VCaP (cell line): Measurements from ENCODE around the gene SOCS3.

Source experiments
- H3K27ac ChIP-seq: fragments of 450-650 bp; 2 replicates; pipeline ENCODE4 v1.5.1; 2017
- TF ChIP-seq, protein P1 (sequence below): fragments of 450-650 bp; conservative IDR thresholded peaks from 2 replicates; pipeline ENCODE4 v1.5.1; 2017; ENCODE audit warnings: mild to moderate bottlenecking, moderate library complexity

Gene SOCS3

DNA sequence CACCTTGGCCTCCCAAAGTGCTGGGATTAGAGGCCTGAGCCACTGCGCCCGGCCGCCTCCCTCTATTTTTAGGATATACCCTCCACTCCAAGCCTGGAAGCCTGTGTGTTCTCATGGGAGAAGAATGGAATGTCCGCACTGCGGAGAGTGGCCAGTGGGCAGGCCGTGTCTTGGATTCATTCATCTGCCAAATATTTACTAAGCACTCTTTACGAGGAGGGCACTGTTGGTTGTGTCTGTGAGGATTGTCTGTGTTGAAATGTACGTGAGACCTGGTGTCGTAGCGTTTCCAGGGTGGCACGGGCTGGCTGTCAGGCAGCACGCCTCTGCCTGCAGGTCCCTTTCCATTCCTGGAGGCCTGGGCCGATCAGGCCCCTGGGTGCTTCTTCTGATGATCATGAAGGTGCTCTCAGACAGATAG is 37.8 kb upstream of the SOCS3 start:
- peak overlapping the region; percentile 54 for H3K27ac ChIP-seq
- TF ChIP-seq, protein P1, sequence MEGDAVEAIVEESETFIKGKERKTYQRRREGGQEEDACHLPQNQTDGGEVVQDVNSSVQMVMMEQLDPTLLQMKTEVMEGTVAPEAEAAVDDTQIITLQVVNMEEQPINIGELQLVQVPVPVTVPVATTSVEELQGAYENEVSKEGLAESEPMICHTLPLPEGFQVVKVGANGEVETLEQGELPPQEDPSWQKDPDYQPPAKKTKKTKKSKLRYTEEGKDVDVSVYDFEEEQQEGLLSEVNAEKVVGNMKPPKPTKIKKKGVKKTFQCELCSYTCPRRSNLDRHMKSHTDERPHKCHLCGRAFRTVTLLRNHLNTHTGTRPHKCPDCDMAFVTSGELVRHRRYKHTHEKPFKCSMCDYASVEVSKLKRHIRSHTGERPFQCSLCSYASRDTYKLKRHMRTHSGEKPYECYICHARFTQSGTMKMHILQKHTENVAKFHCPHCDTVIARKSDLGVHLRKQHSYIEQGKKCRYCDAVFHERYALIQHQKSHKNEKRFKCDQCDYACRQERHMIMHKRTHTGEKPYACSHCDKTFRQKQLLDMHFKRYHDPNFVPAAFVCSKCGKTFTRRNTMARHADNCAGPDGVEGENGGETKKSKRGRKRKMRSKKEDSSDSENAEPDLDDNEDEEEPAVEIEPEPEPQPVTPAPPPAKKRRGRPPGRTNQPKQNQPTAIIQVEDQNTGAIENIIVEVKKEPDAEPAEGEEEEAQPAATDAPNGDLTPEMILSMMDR = no peak

DNA sequence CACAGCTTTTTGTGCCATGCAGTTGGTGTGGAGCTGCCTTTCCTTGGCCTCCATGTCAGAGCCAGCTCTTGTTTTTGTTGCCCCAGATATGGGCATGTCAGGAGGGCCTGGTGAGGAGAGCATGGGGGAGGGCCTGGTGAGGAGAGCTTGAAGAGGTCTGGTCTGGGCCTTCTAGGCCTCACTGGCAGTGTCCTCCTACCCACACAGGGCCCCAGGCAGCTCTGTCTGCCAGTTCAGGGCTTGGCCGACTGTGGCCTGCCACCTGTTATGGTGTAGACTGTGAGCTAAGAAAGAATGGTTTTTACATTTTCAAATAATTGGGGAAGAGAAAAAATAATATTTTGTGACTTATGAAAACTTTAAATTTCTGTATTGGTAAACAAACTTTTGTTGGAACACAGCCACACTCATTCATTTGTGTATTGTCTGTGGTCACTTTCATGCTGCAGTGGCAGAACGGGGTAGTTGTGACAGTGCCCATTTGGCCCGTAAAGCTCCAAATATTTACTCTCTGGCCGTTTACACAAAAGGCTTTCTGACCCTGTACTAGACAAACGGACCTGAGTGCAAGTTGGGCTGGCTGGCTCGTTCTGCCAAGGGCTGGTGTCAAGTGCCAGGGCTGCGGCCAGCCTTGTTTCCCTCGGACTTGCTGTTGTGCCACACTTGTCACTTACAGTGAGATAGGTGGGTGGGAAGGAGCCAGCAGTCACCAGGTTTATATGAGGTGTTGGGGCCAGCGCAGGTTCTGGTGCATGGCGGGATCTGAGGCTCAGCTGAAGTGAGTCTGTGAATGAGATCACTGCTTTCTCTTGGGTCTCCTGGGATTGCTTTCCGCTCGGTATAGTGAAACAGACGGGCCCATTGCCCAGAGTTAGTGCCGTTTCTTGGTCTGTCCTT is 36.8 kb upstream of the SOCS3 start:
- H3K27ac ChIP-seq = peak overlapping the region; percentile 54
- TF ChIP-seq, protein P1 = no peak

DNA sequence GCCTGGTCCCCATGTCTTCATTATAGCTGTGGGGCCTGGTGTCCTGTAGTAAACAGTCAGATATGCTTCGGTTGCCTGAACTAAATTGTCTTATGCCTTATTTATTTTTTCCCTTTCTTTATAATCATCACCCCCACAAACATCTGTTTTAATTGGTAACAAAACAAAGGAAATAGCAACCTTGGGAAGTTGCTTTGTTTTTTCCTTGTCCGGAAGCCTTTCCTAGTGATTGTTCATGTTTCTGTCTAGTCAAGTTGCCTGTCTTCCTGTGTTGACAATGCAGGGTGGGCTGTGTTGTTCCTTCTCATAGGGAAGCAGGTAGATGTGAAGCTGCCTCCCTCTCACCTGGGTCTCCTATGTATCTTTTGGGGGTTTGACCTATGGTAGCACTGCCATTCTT is 35.3 kb upstream of the SOCS3 start:
- TF ChIP-seq, protein P1 = no peak
- 0 out of 2 replicates have a peak overlapping the region, but pooled peaks have one; percentile 16 for H3K27ac ChIP-seq

DNA sequence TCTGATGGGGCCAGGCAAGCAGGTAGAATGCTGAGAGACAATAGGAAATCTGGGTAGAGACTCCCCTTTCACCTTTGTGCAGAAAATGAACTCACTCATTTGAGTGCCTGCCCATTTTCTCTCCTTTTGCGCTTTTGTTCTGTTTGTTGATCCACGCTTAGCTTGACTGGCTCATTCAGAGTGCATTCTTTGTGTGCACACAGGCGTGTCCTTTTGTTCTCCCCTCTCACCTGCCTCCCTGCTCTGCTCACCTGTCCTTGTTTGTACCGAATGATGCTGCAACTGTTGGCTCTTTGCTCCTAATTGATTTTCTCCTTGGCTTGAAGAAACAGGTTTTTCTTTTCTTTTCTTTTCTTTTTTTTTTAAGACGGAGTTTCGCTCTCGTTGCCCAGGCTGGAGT is 34.3 kb upstream of the SOCS3 start:
- H3K27ac ChIP-seq = 0 out of 2 replicates have a peak overlapping the region, but pooled peaks have one; percentile 16
- TF ChIP-seq, protein P1 = no peak

DNA sequence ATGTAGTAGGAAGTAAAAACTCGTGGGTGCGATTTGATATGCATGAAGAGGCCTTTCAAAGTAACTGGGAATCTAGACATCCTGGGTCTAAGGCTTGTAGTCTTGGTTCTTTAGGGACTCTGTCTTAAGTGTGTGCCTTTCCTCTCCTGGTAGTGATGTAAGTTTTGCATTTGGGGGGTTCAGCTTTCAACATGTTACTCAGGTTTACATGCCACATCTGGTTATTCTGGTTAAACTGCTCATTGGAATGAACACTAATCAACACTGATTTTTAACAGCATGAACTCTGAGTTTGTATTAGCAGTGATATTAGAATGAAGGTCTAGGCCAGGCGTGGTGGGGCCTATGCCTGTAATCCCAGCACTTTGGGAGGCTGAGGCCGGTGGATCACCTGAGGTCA is 33.7 kb upstream of the SOCS3 start:
- H3K27ac ChIP-seq = 0 out of 2 replicates have a peak overlapping the region, but pooled peaks have one; percentile 16
- TF ChIP-seq, protein P1 = no peak

DNA sequence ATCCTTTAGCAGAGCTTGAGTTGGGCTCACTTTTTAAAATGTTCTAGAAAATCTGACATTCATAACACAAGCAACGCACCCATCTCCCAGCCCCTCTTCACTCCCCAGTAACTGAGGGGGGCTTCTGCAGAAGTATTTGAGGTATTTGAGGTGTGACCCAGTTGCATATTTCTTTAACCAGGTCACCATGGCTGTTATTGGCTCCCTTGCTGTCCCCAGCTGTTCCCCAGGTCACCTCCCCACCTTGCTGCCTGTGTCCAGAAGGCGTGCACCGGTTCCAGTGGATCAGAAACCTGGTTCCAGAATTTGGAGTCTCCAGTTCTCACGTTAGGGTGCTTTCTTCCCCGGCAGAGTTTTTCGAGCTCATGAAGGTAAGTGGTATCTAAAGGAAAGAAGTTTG is 32.4 kb upstream of the SOCS3 start:
- H3K27ac ChIP-seq = no peak overlapping the region
- TF ChIP-seq, protein P1 = no peak

DNA sequence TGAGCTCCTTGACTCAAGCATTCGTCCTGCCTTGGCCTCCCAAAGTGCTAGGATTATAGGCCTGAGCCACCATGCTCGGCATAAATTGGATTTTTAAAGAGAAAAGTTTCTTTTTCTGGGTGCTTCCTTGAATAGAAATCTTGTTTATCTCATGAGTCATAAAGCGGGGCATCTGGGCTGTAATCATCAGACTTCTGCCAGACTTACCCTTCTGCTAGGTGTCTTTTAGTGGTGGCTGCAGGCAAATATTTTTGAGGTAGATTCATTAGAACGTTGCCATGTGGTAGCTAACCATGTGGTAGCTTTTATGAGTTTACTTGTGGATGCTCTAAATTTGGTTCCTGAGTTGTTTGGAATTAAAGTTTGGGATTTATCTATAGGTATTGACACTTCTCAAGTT is 32.0 kb upstream of the SOCS3 start:
- H3K27ac ChIP-seq = no peak overlapping the region

More for the DNA sequence above, 32.0 kb upstream of the SOCS3 start:
- TF ChIP-seq, protein P1 = no peak
